Measurements from ENCODE around the gene RPS28.

RPS28 gene

DNA sequence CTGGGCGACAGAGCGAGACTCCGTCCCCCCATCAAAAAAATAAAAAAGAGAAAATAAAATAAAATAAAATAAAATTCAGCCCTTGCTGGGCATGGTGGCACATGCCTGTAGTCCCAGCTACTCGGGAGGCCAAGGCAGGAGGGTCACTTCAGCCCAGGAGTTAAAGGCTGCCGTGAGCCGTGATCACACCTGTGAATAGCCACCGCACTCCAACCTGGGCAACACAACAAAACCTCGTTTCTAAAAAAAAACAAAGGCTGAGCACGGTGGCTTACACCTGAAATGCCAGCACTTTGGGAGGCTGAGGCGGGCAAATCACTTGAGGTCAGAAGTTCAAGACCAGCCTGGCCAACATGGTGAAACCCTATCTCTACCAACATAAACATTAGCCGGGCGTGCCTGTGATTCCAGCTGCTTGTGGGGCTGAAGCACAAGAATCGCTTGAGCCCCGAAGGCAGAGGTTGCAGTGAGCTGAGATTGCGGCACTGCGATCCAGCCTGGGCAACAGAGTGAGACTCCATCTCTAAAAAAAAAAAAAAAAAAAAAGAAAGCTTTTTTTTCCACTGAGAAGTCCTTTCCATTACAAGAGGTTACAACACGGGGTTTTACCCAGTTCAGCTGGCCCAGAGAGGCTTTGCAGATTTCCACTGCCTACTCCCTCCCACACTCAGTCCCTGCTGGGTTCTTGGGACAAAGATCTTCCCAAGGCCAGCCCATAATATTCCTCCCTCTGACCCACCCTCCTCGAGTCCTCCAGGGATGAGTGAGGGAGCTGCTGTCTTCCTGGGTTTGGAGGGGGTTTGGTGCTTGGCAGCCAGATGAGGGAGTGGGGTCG lies 49.1 kb downstream of the RPS28 start:
- in situ Hi-C loops (cut with MboI; ENCODE audit: low sequenced_read_pairs) = no loop called here

DNA sequence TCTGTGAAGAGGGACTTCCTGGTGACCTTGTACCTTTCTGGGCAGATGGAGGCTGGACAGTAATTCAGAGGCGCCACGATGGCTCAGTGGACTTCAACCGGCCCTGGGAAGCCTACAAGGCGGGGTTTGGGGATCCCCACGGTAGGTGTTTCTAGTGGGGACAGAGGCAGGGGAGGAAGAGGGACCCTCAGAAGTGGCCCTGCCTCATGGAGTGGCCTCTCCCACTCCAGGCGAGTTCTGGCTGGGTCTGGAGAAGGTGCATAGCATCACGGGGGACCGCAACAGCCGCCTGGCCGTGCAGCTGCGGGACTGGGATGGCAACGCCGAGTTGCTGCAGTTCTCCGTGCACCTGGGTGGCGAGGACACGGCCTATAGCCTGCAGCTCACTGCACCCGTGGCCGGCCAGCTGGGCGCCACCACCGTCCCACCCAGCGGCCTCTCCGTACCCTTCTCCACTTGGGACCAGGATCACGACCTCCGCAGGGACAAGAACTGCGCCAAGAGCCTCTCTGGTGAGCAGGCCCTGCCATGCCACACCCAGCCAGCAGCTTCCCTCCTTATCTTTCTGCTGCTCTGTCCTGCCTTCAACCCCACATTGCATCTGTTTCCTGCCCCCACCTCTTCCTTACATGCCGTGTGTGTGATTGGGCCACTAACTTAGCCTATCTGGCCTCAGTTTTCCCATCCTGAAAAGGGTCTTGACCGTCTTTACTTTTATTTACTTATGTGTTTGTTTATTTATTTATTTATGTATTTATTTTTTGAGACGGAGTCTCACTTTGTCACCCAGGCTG lies 49.9 kb downstream of the RPS28 start:
- in situ Hi-C loops (cut with MboI; ENCODE audit: low sequenced_read_pairs) = no loop called here
